GM12873 (cell line): ENCODE results near the gene SRSF6.
A peak's percentile ranks its signal among the peaks of the same experiment; 100 is the strongest.

Experiments
- CTCF ChIP-seq: IDR thresholded peaks from 2 replicates; pipeline ENCODE4 v1.5.1; 2012; ENCODE audit warnings: low read depth, mild to moderate bottlenecking, moderate library complexity, low read length, control low read depth; ENCODE audit not compliant: insufficient read depth; ENCODE audit errors: missing control alignments

The SRSF6 gene

GRCh38 chr20:43430265-43431133, 27.2 kb upstream of the SRSF6 start:
- no peak for TF ChIP-seq CTCF

GRCh38 chr20:43431134-43431519, 26.6 kb upstream of the SRSF6 start:
- TF ChIP-seq CTCF: no peak

GRCh38 chr20:43432498-43432897, 25.2 kb upstream of the SRSF6 start:
- TF ChIP-seq CTCF: peak; percentile 18

- no peak for TF ChIP-seq CTCF
Observed at GRCh38 chr20:43433250-43433854, 24.3 kb upstream of the SRSF6 start.

- TF ChIP-seq CTCF: no peak
Observed at GRCh38 chr20:43434565-43434964, 23.1 kb upstream of the SRSF6 start.

- no peak for TF ChIP-seq CTCF
Observed at GRCh38 chr20:43438578-43439316, 18.9 kb upstream of the SRSF6 start.

GRCh38 chr20:43440531-43440930, 17.2 kb upstream of the SRSF6 start:
- no peak for TF ChIP-seq CTCF
